NCI-H345 treated with DMSO at 0.1 percent for 48 hours (cell line): ENCODE results near the gene ST6GALNAC4.

Experiments used
- DNase-seq: peaks from one replicate; lab custom pipeline; 2025; ENCODE audit not compliant: unreplicated experiment; lab: John Stamatoyannopoulos, UW

ST6GALNAC4 gene

GRCh38 chr9:127916720-127917581 lies at the start of gene ST6GALNAC4:
Gene ST6GALNAC4, minus strand, starts transcription at chr9:127917041. Its CDS starts 622 bp downstream, at chr9:127916419.
- peak; percentile 67 for DNase-seq

GRCh38 chr9:127965953-127966352 lies 49.1 kb upstream of the ST6GALNAC4 start:
- no peak for DNase-seq

- no peak for DNase-seq
These were observed 46.7 kb upstream of the ST6GALNAC4 start for GRCh38 chr9:127963359-127964064.

GRCh38 chr9:127963041-127963358 lies 46.2 kb upstream of the ST6GALNAC4 start:
- no peak for DNase-seq

GRCh38 chr9:127962278-127962677 lies 45.4 kb upstream of the ST6GALNAC4 start:
- no peak for DNase-seq

- DNase-seq, result no peak
These were observed 44.8 kb upstream of the ST6GALNAC4 start for GRCh38 chr9:127961613-127962155.

- DNase-seq, result no peak
These were observed 44.3 kb upstream of the ST6GALNAC4 start for GRCh38 chr9:127961155-127961490.

GRCh38 chr9:127960410-127961154 lies 43.7 kb upstream of the ST6GALNAC4 start:
- DNase-seq, result peak; percentile 59

GRCh38 chr9:127959841-127960409 lies 43.1 kb upstream of the ST6GALNAC4 start:
- no peak for DNase-seq

- DNase-seq, result no peak
These were observed 42.6 kb upstream of the ST6GALNAC4 start for GRCh38 chr9:127959398-127959797.

- DNase-seq, result no peak
These were observed 41.9 kb upstream of the ST6GALNAC4 start for GRCh38 chr9:127958728-127959127.

- peak; percentile 97 for DNase-seq
These were observed 38.6 kb upstream of the ST6GALNAC4 start for GRCh38 chr9:127955294-127956015.

- no peak for DNase-seq
These were observed 38.0 kb upstream of the ST6GALNAC4 start for GRCh38 chr9:127954831-127955293.

- DNase-seq, result peak; percentile 15
These were observed 37.1 kb upstream of the ST6GALNAC4 start for GRCh38 chr9:127953768-127954505.

GRCh38 chr9:127953154-127953553 lies 36.3 kb upstream of the ST6GALNAC4 start:
- no peak for DNase-seq

- no peak for DNase-seq
These were observed 33.9 kb upstream of the ST6GALNAC4 start for GRCh38 chr9:127950513-127951289.

GRCh38 chr9:127949827-127950512 lies 33.1 kb upstream of the ST6GALNAC4 start:
- DNase-seq, result no peak
